KOPT-K1 (cell line): ENCODE measurements around the gene COL26A1.
"Not testable (repeated sequence)": the region's sequence is repeated elsewhere in the genome, so short reads cannot be mapped to it uniquely, and the experiment has no call there.

ENCODE experiments used
- H3K27ac ChIP-seq: fragments of 200-600 bp; sonication (generic); 2 replicates; pipeline ENCODE4 v1.5.1; 2016; ENCODE audit warnings: antibody characterized with exemption, mild to moderate bottlenecking, low read depth, low read length; ENCODE audit not compliant: poor library complexity, severe bottlenecking
- H3K36me3 ChIP-seq: fragments of 200-600 bp; sonication (generic); 2 replicates; pipeline ENCODE4 v1.5.1; 2017; ENCODE audit warnings: antibody characterized with exemption, mild to moderate bottlenecking, low read length, moderate library complexity; ENCODE audit not compliant: insufficient read depth
- H3K9me3 ChIP-seq: fragments of 200-600 bp; sonication (generic); 2 replicates; pipeline ENCODE4 v1.5.1; 2017; ENCODE audit warnings: antibody characterized with exemption, low read length, mild to moderate bottlenecking; ENCODE audit not compliant: insufficient read depth, poor library complexity, severe bottlenecking

Gene COL26A1

GRCh38 chr7:101405474-101406067 lies 42.9 kb downstream of the COL26A1 start:
- Histone ChIP-seq H3K9me3 (peaks cover 26% of the 10 kb centered on the region), H3K36me3 (no peaks in the 10 kb centered on the region), H3K27ac (no peak overlapping the region)

GRCh38 chr7:101410743-101411507 lies 48.2 kb downstream of the COL26A1 start:
- Histone ChIP-seq H3K9me3 (peaks cover 34% of the 10 kb centered on the region), H3K27ac (no peak overlapping the region), H3K36me3 (no peaks in the 10 kb centered on the region)

- H3K27ac ChIP-seq = no peak overlapping the region
- H3K9me3 ChIP-seq = peaks cover 34% of the 10 kb centered on the region
- H3K36me3 ChIP-seq = no peaks in the 10 kb centered on the region
These were observed 48.8 kb downstream of the COL26A1 start for GRCh38 chr7:101411508-101411874.

GRCh38 chr7:101412976-101413375 lies 50.3 kb downstream of the COL26A1 start:
- Histone ChIP-seq H3K27ac (no peak overlapping the region), H3K9me3 (peaks cover 33% of the 10 kb centered on the region), H3K36me3 (no peaks in the 10 kb centered on the region)

GRCh38 chr7:101418694-101419093 lies 56.0 kb downstream of the COL26A1 start:
- no peaks in the 10 kb centered on the region for H3K36me3 ChIP-seq
- no peak overlapping the region for H3K27ac ChIP-seq
- H3K9me3 ChIP-seq = no peaks in the 10 kb centered on the region

- H3K27ac ChIP-seq = no peak overlapping the region
These were observed 57.2 kb downstream of the COL26A1 start for GRCh38 chr7:101419831-101420230.

GRCh38 chr7:101420436-101420835 lies 57.8 kb downstream of the COL26A1 start:
- H3K36me3 ChIP-seq = no peaks in the 10 kb centered on the region
- H3K27ac ChIP-seq = no peak overlapping the region
- H3K9me3 ChIP-seq = no peaks in the 10 kb centered on the region

More at GRCh38 chr7:101419831-101420230, 57.2 kb downstream of the COL26A1 start:
- no peaks in the 10 kb centered on the region for H3K9me3 ChIP-seq
- H3K36me3 ChIP-seq = no peaks in the 10 kb centered on the region

- Histone ChIP-seq H3K27ac (no peak overlapping the region), H3K9me3 (no peaks in the 10 kb centered on the region), H3K36me3 (no peaks in the 10 kb centered on the region)
These were observed 59.9 kb downstream of the COL26A1 start for GRCh38 chr7:101422356-101423195.

GRCh38 chr7:101426303-101427011 lies 63.8 kb downstream of the COL26A1 start:
- Histone ChIP-seq H3K36me3 (no peaks in the 10 kb centered on the region), H3K9me3 (no peaks in the 10 kb centered on the region), H3K27ac (no peak overlapping the region)

- Histone ChIP-seq H3K27ac (no peak overlapping the region), H3K9me3 (no peaks in the 10 kb centered on the region)
These were observed 65.6 kb downstream of the COL26A1 start for GRCh38 chr7:101428093-101428866.

GRCh38 chr7:101432316-101432715 lies 69.6 kb downstream of the COL26A1 start:
- H3K27ac ChIP-seq = no peak overlapping the region
- H3K36me3 ChIP-seq = no peaks in the 10 kb centered on the region
- no peaks in the 10 kb centered on the region for H3K9me3 ChIP-seq

More at GRCh38 chr7:101428093-101428866, 65.6 kb downstream of the COL26A1 start:
- no peaks in the 10 kb centered on the region for H3K36me3 ChIP-seq

GRCh38 chr7:101433688-101434087 lies 71.0 kb downstream of the COL26A1 start:
- Histone ChIP-seq H3K27ac (no peak overlapping the region), H3K36me3 (no peaks in the 10 kb centered on the region), H3K9me3 (no peaks in the 10 kb centered on the region)

GRCh38 chr7:101434155-101434554 lies 71.5 kb downstream of the COL26A1 start:
- H3K9me3 ChIP-seq, H3K27ac ChIP-seq, H3K36me3 ChIP-seq: not testable (repeated sequence)

GRCh38 chr7:101435461-101436220 lies 73.0 kb downstream of the COL26A1 start:
- no peak overlapping the region for H3K27ac ChIP-seq
- H3K9me3 ChIP-seq = no peaks in the 10 kb centered on the region
- no peaks in the 10 kb centered on the region for H3K36me3 ChIP-seq
